GM19035 (cell line): ENCODE measurements around the gene SRGAP1.

Source experiments
- ATAC-seq: cut with Tn5 transposase; IDR thresholded peaks from one replicate; pipeline ENCODE4 v1.9.1; 2021; ENCODE audit not compliant: unreplicated experiment

Gene SRGAP1

GRCh38 chr12:63961048-63961447 is 116.5 kb downstream of the SRGAP1 start:
- no peak for ATAC-seq

- ATAC-seq = no peak
Measured at GRCh38 chr12:63961543-63961942, 117.0 kb downstream of the SRGAP1 start.

GRCh38 chr12:63963868-63964267 is 119.4 kb downstream of the SRGAP1 start:
- ATAC-seq = no peak

GRCh38 chr12:63964301-63964700 is 119.8 kb downstream of the SRGAP1 start:
- ATAC-seq = no peak

GRCh38 chr12:63965936-63966605 is 121.6 kb downstream of the SRGAP1 start:
- ATAC-seq = no peak

- no peak for ATAC-seq
Measured at GRCh38 chr12:63966606-63966975, 122.1 kb downstream of the SRGAP1 start.

GRCh38 chr12:63967358-63968145 is 123.1 kb downstream of the SRGAP1 start:
- no peak for ATAC-seq

GRCh38 chr12:63968673-63969072 is 124.2 kb downstream of the SRGAP1 start:
- no peak for ATAC-seq

GRCh38 chr12:63976902-63977395 is 132.4 kb downstream of the SRGAP1 start:
- ATAC-seq = no peak

GRCh38 chr12:63977441-63977840 is 132.9 kb downstream of the SRGAP1 start:
- ATAC-seq = no peak

- no peak for ATAC-seq
Measured at GRCh38 chr12:63978519-63978918, 134.0 kb downstream of the SRGAP1 start.

- ATAC-seq = no peak
Measured at GRCh38 chr12:63980211-63980610, 135.7 kb downstream of the SRGAP1 start.

GRCh38 chr12:63981343-63981742 is 136.8 kb downstream of the SRGAP1 start:
- no peak for ATAC-seq

GRCh38 chr12:63982604-63983295 is 138.2 kb downstream of the SRGAP1 start:
- no peak for ATAC-seq

- no peak for ATAC-seq
Measured at GRCh38 chr12:63985456-63985855, 141.0 kb downstream of the SRGAP1 start.

GRCh38 chr12:63985945-63986344 is 141.4 kb downstream of the SRGAP1 start:
- ATAC-seq = no peak

- no peak for ATAC-seq
Measured at GRCh38 chr12:63989301-63989845, 144.9 kb downstream of the SRGAP1 start.

- no peak for ATAC-seq
Measured at GRCh38 chr12:63990828-63991547, 146.5 kb downstream of the SRGAP1 start.

- ATAC-seq = no peak
Measured at GRCh38 chr12:63994704-63995103, 150.2 kb downstream of the SRGAP1 start.

GRCh38 chr12:63995512-63995911 is 151.0 kb downstream of the SRGAP1 start:
- no peak for ATAC-seq

GRCh38 chr12:63996556-63996955 is 152.1 kb downstream of the SRGAP1 start:
- ATAC-seq = no peak
